K562 (cell line): ENCODE results near the gene SGIP1. TPM values are rescaled to one million over a fixed set of nuclear protein-coding genes. Genes with fewer than 3 reads are reported as not detected.

Source experiments
- ARID2 ChIP-seq: fragments of 450-650 bp; IDR thresholded peaks from 2 replicates; pipeline ENCODE4 v1.6.1; 2017; ENCODE audit warnings: antibody characterized with exemption, mild to moderate bottlenecking
- FOXJ2 ChIP-seq: fragments of 200-800 bp; sonication (Bioruptor generic); IDR thresholded peaks from 2 replicates; pipeline ENCODE4 v1.6.1; 2016; ENCODE audit warnings: missing genetic modification characterization, missing compliant biosample characterization
- KAT7 ChIP-seq: sonication (generic); formaldehyde crosslinking; IDR thresholded peaks from 2 replicates; pipeline ENCODE4 v1.8.0; 2022; ENCODE audit warnings: missing genetic modification reagents, mild to moderate bottlenecking, borderline replicate concordance
- MEIS2 ChIP-seq: fragments of 450-650 bp; IDR thresholded peaks from 2 replicates; pipeline ENCODE4 v1.6.1; 2014; ENCODE audit warnings: mild to moderate bottlenecking; ENCODE audit not compliant: partially characterized antibody
- MYC ChIP-seq, 2 experiments: fragments of 250-450 bp in 1 of 2; sonication (Bioruptor Pico) in 1 of 2; IDR thresholded peaks; 2 replicates each; pipeline versions ENCODE4 v1.5.1 to v1.6.1; 2012 to 2021; ENCODE audit warnings: low read depth in 2 of 2, borderline replicate concordance in 1 of 2, improper control_type of control experiment in 1 of 2, low read length in 1 of 2, mild to moderate bottlenecking in 1 of 2, moderate library complexity in 1 of 2
- NBN ChIP-seq: fragments of 450-650 bp; IDR thresholded peaks from 2 replicates; pipeline ENCODE4 v1.6.1; 2016; ENCODE audit warnings: low read depth, mild to moderate bottlenecking
- NCOA1 ChIP-seq: fragments of 450-650 bp; IDR thresholded peaks from 2 replicates; pipeline ENCODE4 v1.6.1; 2016; ENCODE audit warnings: low read depth
- TCF3 ChIP-seq: sonication (generic); formaldehyde crosslinking; IDR thresholded peaks from 2 replicates; pipeline ENCODE4 v1.4.0; 2020; ENCODE audit warnings: mild to moderate bottlenecking, missing genetic modification reagents
- ZNF589 ChIP-seq: fragments of 200-800 bp; sonication (Bioruptor generic); IDR thresholded peaks from 2 replicates; pipeline ENCODE4 v1.6.1; 2016; ENCODE audit warnings: low read depth, missing genetic modification characterization, missing compliant biosample characterization
- ZNF696 ChIP-seq: fragments of 250-450 bp; sonication (Bioruptor Pico); conservative IDR thresholded peaks from 2 replicates; pipeline ENCODE4 v1.4.0; 2020; ENCODE audit warnings: mild to moderate bottlenecking, moderate library complexity
- polyA plus RNA-seq, 8 experiments: library from polyadenylated mRNA; depleted of rRNA in 4 of 8; stranded (reverse) in 5 of 8; unstranded in 3 of 8; fragments of >200 nt; fragmentation: Nextera tagmentation in 2 of 8; fragmentation: Illumina TruSeq in 1 of 8; extraction: Ambion mirVana in 2 of 8; extraction: Trizol in 1 of 8; gene quantifications; 2 replicates each; pipeline versions ENCODE4 v1.2.1 to v1.2.3, GENCODE V29; 2011 to 2014; ENCODE audit warnings: inconsistent platforms in 1 of 8, missing spikeins in 1 of 8
- total RNA-seq, 7 experiments: library from RNA; depleted of rRNA in 6 of 7; stranded (reverse); fragments of >200 nt in 6 of 7; fragmentation: Illumina TruSeq in 2 of 7; extraction: Trizol in 2 of 7; gene quantifications; 2 replicates each; pipeline versions ENCODE4 v1.2.1 to v1.2.3, GENCODE V29; 2011 to 2021; ENCODE audit warnings: low replicate concordance in 1 of 7
- TF ChIP-seq, protein P1 (sequence below): fragments of 450-650 bp; IDR thresholded peaks from 2 replicates; pipeline ENCODE4 v1.6.1; 2017; ENCODE audit warnings: antibody characterized with exemption, mild to moderate bottlenecking
- TF ChIP-seq, protein P2 (sequence below), 2 experiments: fragments of 150-350 bp in 1 of 2; IDR thresholded peaks; 2 replicates each; pipeline ENCODE4 v1.6.1; 2012 to 2016; ENCODE audit warnings: low read depth in 2 of 2, low read length in 2 of 2, mild to moderate bottlenecking in 1 of 2, moderate library complexity in 1 of 2
- TF ChIP-seq, protein P3 (sequence below): sonication (generic); formaldehyde crosslinking; IDR thresholded peaks from 2 replicates; pipeline ENCODE4 v1.5.0; 2020; ENCODE audit warnings: missing genetic modification reagents
- TF ChIP-seq, protein P4 (sequence below): fragments of 450-650 bp; formaldehyde crosslinking; IDR thresholded peaks from 2 replicates; pipeline ENCODE4 v1.4.0; 2022; ENCODE audit warnings: missing genetic modification characterization
- TF ChIP-seq, protein P5 (sequence below): fragments of 450-650 bp; IDR thresholded peaks from 2 replicates; pipeline ENCODE4 v1.6.1; 2016; ENCODE audit warnings: mild to moderate bottlenecking

Gene SGIP1
- total and polyA plus RNA-seq, 9 of the 15 experiments (the other 6 are each of a cell fraction or from before 2014, with no cell fraction given) = 0.07 to 0.35 TPM; not detected in 7

DNA sequence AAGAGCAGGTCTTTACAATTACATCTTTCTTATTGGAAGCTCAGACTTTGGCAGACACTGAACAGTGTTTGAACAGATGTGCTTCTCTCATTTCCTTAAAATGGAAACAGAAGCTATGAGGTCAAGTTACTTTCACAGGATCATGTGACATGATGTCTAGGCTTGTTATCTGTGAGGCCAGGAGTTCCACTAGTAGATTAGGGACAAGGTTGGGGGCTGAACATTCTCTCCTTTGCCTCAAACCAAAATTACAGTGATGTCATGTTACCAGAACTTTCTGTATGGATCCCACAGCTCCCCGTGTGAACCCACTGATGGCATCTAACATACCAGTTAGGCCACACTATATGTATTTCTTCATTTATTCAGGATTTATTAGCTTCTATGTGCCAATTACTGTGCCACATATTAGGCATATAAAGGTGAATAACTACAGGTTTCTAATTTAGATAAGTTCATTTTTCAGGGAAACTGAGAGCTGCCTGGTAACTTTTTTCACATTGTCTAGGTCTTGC lies 224.3 kb downstream of the SGIP1 start (continued):
- TF ChIP-seq, protein P1, sequence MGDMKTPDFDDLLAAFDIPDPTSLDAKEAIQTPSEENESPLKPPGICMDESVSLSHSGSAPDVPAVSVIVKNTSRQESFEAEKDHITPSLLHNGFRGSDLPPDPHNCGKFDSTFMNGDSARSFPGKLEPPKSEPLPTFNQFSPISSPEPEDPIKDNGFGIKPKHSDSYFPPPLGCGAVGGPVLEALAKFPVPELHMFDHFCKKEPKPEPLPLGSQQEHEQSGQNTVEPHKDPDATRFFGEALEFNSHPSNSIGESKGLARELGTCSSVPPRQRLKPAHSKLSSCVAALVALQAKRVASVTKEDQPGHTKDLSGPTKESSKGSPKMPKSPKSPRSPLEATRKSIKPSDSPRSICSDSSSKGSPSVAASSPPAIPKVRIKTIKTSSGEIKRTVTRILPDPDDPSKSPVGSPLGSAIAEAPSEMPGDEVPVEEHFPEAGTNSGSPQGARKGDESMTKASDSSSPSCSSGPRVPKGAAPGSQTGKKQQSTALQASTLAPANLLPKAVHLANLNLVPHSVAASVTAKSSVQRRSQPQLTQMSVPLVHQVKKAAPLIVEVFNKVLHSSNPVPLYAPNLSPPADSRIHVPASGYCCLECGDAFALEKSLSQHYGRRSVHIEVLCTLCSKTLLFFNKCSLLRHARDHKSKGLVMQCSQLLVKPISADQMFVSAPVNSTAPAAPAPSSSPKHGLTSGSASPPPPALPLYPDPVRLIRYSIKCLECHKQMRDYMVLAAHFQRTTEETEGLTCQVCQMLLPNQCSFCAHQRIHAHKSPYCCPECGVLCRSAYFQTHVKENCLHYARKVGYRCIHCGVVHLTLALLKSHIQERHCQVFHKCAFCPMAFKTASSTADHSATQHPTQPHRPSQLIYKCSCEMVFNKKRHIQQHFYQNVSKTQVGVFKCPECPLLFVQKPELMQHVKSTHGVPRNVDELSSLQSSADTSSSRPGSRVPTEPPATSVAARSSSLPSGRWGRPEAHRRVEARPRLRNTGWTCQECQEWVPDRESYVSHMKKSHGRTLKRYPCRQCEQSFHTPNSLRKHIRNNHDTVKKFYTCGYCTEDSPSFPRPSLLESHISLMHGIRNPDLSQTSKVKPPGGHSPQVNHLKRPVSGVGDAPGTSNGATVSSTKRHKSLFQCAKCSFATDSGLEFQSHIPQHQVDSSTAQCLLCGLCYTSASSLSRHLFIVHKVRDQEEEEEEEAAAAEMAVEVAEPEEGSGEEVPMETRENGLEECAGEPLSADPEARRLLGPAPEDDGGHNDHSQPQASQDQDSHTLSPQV = peak; percentile 68; the same call in 1 of the 2 replicates
- TF ChIP-seq, protein P2, sequence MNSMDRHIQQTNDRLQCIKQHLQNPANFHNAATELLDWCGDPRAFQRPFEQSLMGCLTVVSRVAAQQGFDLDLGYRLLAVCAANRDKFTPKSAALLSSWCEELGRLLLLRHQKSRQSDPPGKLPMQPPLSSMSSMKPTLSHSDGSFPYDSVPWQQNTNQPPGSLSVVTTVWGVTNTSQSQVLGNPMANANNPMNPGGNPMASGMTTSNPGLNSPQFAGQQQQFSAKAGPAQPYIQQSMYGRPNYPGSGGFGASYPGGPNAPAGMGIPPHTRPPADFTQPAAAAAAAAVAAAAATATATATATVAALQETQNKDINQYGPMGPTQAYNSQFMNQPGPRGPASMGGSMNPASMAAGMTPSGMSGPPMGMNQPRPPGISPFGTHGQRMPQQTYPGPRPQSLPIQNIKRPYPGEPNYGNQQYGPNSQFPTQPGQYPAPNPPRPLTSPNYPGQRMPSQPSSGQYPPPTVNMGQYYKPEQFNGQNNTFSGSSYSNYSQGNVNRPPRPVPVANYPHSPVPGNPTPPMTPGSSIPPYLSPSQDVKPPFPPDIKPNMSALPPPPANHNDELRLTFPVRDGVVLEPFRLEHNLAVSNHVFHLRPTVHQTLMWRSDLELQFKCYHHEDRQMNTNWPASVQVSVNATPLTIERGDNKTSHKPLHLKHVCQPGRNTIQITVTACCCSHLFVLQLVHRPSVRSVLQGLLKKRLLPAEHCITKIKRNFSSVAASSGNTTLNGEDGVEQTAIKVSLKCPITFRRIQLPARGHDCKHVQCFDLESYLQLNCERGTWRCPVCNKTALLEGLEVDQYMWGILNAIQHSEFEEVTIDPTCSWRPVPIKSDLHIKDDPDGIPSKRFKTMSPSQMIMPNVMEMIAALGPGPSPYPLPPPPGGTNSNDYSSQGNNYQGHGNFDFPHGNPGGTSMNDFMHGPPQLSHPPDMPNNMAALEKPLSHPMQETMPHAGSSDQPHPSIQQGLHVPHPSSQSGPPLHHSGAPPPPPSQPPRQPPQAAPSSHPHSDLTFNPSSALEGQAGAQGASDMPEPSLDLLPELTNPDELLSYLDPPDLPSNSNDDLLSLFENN (IDR thresholded peaks at IDR 0.05; ENCODE audit: low read depth in 2 of 2, low read length in 2 of 2) = peak in 1 of 2 experiments; percentile 71; a peak in 1 of 4 replicates
- TF ChIP-seq, protein P3, sequence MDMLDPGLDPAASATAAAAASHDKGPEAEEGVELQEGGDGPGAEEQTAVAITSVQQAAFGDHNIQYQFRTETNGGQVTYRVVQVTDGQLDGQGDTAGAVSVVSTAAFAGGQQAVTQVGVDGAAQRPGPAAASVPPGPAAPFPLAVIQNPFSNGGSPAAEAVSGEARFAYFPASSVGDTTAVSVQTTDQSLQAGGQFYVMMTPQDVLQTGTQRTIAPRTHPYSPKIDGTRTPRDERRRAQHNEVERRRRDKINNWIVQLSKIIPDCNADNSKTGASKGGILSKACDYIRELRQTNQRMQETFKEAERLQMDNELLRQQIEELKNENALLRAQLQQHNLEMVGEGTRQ (CRISPR knock-in tag) = peak; percentile 85
- TF ChIP-seq, protein P4, sequence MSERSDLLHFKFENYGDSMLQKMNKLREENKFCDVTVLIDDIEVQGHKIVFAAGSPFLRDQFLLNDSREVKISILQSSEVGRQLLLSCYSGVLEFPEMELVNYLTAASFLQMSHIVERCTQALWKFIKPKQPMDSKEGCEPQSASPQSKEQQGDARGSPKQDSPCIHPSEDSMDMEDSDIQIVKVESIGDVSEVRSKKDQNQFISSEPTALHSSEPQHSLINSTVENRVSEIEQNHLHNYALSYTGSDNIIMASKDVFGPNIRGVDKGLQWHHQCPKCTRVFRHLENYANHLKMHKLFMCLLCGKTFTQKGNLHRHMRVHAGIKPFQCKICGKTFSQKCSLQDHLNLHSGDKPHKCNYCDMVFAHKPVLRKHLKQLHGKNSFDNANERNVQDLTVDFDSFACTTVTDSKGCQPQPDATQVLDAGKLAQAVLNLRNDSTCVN (CRISPR knock-in tag) = no peak
- no peak for TF ChIP-seq KAT7 (CRISPR knock-in tag)
- peak; percentile 89 for TF ChIP-seq NBN
- 0 out of 2 replicates have a peak, but pooled peaks have one; percentile 10 for TF ChIP-seq MYC (IDR thresholded peaks at IDR 0.05; ENCODE audit: low read depth, low read length)
- no peak for TF ChIP-seq MYC (CRISPR knock-in tag; IDR thresholded peaks at IDR 0.05; ENCODE audit: borderline replicate concordance, low read depth)
- TF ChIP-seq ZNF589 (CRISPR knock-in tag) = peak; percentile 79; the same call in 1 of the 2 replicates
- peak; percentile 85 for TF ChIP-seq NCOA1
- peak; percentile 48 for TF ChIP-seq MEIS2
- TF ChIP-seq ARID2 = no peak
- TF ChIP-seq, protein P5, sequence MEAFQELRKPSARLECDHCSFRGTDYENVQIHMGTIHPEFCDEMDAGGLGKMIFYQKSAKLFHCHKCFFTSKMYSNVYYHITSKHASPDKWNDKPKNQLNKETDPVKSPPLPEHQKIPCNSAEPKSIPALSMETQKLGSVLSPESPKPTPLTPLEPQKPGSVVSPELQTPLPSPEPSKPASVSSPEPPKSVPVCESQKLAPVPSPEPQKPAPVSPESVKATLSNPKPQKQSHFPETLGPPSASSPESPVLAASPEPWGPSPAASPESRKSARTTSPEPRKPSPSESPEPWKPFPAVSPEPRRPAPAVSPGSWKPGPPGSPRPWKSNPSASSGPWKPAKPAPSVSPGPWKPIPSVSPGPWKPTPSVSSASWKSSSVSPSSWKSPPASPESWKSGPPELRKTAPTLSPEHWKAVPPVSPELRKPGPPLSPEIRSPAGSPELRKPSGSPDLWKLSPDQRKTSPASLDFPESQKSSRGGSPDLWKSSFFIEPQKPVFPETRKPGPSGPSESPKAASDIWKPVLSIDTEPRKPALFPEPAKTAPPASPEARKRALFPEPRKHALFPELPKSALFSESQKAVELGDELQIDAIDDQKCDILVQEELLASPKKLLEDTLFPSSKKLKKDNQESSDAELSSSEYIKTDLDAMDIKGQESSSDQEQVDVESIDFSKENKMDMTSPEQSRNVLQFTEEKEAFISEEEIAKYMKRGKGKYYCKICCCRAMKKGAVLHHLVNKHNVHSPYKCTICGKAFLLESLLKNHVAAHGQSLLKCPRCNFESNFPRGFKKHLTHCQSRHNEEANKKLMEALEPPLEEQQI = peak; percentile 88
- no peak for TF ChIP-seq ZNF696 (CRISPR knock-in tag)
- peak; percentile 77 for TF ChIP-seq FOXJ2 (tag)
- TF ChIP-seq TCF3 (CRISPR knock-in tag) = peak; percentile 94
